ENCODE data around the gene TLX1. TPM values are rescaled to one million over a fixed set of nuclear protein-coding genes. Genes with fewer than 3 reads are reported as not detected.

The TLX1 gene
- total and polyA plus RNA-seq, 4 donors: 0.06 to 0.79 (median 0.31) TPM

GRCh38 chr10:101158459-101159058 is 27.5 kb downstream of the TLX1 start:
- Histone ChIP-seq H3K4me3 (ENCODE audit: low read depth in 1 of 3, low read length in 3 of 3) (no peak overlapping the region), H3K9ac (ENCODE audit: low read depth in 1 of 2, low read length in 2 of 2) (no peak overlapping the region), H3K36me3 (ENCODE audit: control insufficient read depth in 4 of 4, insufficient read depth in 3 of 4, low read depth in 1 of 4, low read length in 3 of 4) (no peaks in the 10 kb centered on the region), H3K27ac (ENCODE audit: low read depth in 1 of 2, low read length in 2 of 2) (no peak overlapping the region), H3K27me3 (ENCODE audit: control insufficient read depth in 4 of 4, insufficient read depth in 4 of 4, low read length in 3 of 4) (peaks cover 0 to 8% (median 2%) of the 10 kb centered on the region in 4 donors), H3K4me1 (ENCODE audit: control insufficient read depth in 4 of 4, insufficient read depth in 4 of 4, low read length in 3 of 4) (peaks cover 0 to 6% (median 4%) of the 10 kb centered on the region in 4 donors), H3K9me3 (ENCODE audit: control insufficient read depth in 4 of 4, low read length in 3 of 4) (no peaks in the 10 kb centered on the region)
- no peak for TF ChIP-seq ATF3 (IDR thresholded peaks at IDR 0.05)
- no peak for TF ChIP-seq NR2F2 (IDR thresholded peaks at IDR 0.05)
- TF ChIP-seq, protein P1, sequence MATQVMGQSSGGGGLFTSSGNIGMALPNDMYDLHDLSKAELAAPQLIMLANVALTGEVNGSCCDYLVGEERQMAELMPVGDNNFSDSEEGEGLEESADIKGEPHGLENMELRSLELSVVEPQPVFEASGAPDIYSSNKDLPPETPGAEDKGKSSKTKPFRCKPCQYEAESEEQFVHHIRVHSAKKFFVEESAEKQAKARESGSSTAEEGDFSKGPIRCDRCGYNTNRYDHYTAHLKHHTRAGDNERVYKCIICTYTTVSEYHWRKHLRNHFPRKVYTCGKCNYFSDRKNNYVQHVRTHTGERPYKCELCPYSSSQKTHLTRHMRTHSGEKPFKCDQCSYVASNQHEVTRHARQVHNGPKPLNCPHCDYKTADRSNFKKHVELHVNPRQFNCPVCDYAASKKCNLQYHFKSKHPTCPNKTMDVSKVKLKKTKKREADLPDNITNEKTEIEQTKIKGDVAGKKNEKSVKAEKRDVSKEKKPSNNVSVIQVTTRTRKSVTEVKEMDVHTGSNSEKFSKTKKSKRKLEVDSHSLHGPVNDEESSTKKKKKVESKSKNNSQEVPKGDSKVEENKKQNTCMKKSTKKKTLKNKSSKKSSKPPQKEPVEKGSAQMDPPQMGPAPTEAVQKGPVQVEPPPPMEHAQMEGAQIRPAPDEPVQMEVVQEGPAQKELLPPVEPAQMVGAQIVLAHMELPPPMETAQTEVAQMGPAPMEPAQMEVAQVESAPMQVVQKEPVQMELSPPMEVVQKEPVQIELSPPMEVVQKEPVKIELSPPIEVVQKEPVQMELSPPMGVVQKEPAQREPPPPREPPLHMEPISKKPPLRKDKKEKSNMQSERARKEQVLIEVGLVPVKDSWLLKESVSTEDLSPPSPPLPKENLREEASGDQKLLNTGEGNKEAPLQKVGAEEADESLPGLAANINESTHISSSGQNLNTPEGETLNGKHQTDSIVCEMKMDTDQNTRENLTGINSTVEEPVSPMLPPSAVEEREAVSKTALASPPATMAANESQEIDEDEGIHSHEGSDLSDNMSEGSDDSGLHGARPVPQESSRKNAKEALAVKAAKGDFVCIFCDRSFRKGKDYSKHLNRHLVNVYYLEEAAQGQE (IDR thresholded peaks at IDR 0.05): no peak
- no peak for TF ChIP-seq CTCF (IDR thresholded peaks at IDR 0.05; ENCODE audit: low read depth, low read length, missing input control)
- no peak for TF ChIP-seq HNF4A (conservative IDR thresholded peaks at IDR 0.05)
- TF ChIP-seq TAF1 (conservative IDR thresholded peaks at IDR 0.05): no peak
- TF ChIP-seq SP1 (IDR thresholded peaks at IDR 0.05): no peak
- TF ChIP-seq EGR1 (IDR thresholded peaks at IDR 0.05; ENCODE audit: low read depth in 2 of 2): no peak
- TF ChIP-seq RAD21 (IDR thresholded peaks at IDR 0.05): no peak
- TF ChIP-seq, protein P2, sequence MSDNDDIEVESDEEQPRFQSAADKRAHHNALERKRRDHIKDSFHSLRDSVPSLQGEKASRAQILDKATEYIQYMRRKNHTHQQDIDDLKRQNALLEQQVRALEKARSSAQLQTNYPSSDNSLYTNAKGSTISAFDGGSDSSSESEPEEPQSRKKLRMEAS (IDR thresholded peaks at IDR 0.05): no peak
- DNase-seq (ENCODE audit: low spot score): no peak
- 52% methylated on average over 4 of the region's 4 CpGs for whole genome bisulfite sequencing

GRCh38 chr10:101161494-101162299 is 30.6 kb downstream of the TLX1 start:
- H3K36me3 ChIP-seq (ENCODE audit: control insufficient read depth in 4 of 4, insufficient read depth in 3 of 4, low read depth in 1 of 4, low read length in 3 of 4): no peaks in the 10 kb centered on the region
- peaks cover 0 to 11% (median 3%) of the 10 kb centered on the region in 4 donors for H3K27me3 ChIP-seq (ENCODE audit: control insufficient read depth in 4 of 4, insufficient read depth in 4 of 4, low read length in 3 of 4)
- DNase-seq (ENCODE audit: low spot score): peak; percentile 74
- H3K4me3 ChIP-seq (ENCODE audit: low read depth in 1 of 3, low read length in 3 of 3): peak overlapping the region in 1 of 3 donors; percentile 2
- no peak overlapping the region for H3K27ac ChIP-seq (ENCODE audit: low read depth in 1 of 2, low read length in 2 of 2)
- H3K4me1 ChIP-seq (ENCODE audit: control insufficient read depth in 4 of 4, insufficient read depth in 4 of 4, low read length in 3 of 4): peaks cover 0 to 6% (median 4%) of the 10 kb centered on the region in 4 donors
- peak; percentile 84 to 92 for TF ChIP-seq RAD21 (IDR thresholded peaks at IDR 0.05)
- TF ChIP-seq JUND (IDR thresholded peaks at IDR 0.05): no peak
- TF ChIP-seq CTCF (IDR thresholded peaks at IDR 0.05; ENCODE audit: low read depth, low read length, missing input control): peak; percentile 96
- H3K9ac ChIP-seq (ENCODE audit: low read depth in 1 of 2, low read length in 2 of 2): no peak overlapping the region
- 5% methylated on average over 20 of the region's 20 CpGs for WGBS
- no peaks in the 10 kb centered on the region for H3K9me3 ChIP-seq (ENCODE audit: control insufficient read depth in 4 of 4, low read length in 3 of 4)
